IMR-90 (cell line): ENCODE results near the gene SLC6A4. TPM values are rescaled to one million over a fixed set of nuclear protein-coding genes. Genes with fewer than 3 reads are reported as not detected.

ENCODE experiments used
- ATAC-seq: fragments of 200-7000 bp; cut with Tn5 transposase; 2 replicates; pipeline ENCODE4 v1.9.1; 2020; ENCODE audit warnings: low read depth, mild to moderate bottlenecking, moderate library complexity
- BruUV-seq: library from RNA; stranded (reverse); fragments of 400-500 nt; replicated peaks from 2 replicates; lab custom pipeline; 2021; lab: Mats Ljungman, UMichigan
- CTCF ChIA-PET: fragments of 300-600 bp; formaldehyde crosslinking; extraction: SDS; loops from one replicate; lab custom pipeline; 2021; ENCODE audit warnings: antibody characterized with exemption; lab: Yijun Ruan, JAX
- POLR2A ChIA-PET: fragments of 300-600 bp; sonication (Branson Sonifier 250); formaldehyde crosslinking; loops from one replicate; lab custom pipeline; 2022; ENCODE audit warnings: antibody characterized with exemption; ENCODE audit not compliant: unreplicated experiment; lab: Charles Lee
- DNase-seq: peaks from one replicate; pipeline ENCODE4 v3.0.0; 2013
- H2AFZ ChIP-seq: replicated peaks from 2 replicates; pipeline ENCODE3; 2013; ENCODE audit warnings: low read length, mild to moderate bottlenecking; ENCODE audit not compliant: poor library complexity
- H2AK5ac ChIP-seq: 2 replicates; pipeline ENCODE4 v1.6.1; 2013; ENCODE audit warnings: low read depth, low read length, inconsistent platforms
- H2AK9ac ChIP-seq: replicated peaks from 2 replicates; pipeline ENCODE3; 2013; ENCODE audit warnings: mild to moderate bottlenecking, low read depth, low read length, moderate library complexity; ENCODE audit not compliant: poor library complexity
- H2BK120ac ChIP-seq: 2 replicates; pipeline ENCODE4 v1.6.1; 2013; ENCODE audit warnings: low read depth, low read length, inconsistent platforms
- H2BK15ac ChIP-seq: 3 replicates; pipeline ENCODE4 v1.6.1; 2013; ENCODE audit warnings: low read depth, low read length, inconsistent platforms
- H2BK20ac ChIP-seq: 2 replicates; pipeline ENCODE4 v1.6.1; 2013; ENCODE audit warnings: low read depth, mild to moderate bottlenecking, inconsistent platforms, low read length, moderate library complexity
- H2BK5ac ChIP-seq: 2 replicates; pipeline ENCODE4 v1.6.1; 2013; ENCODE audit warnings: mild to moderate bottlenecking, low read depth, low read length, inconsistent platforms; ENCODE audit not compliant: poor library complexity, severe bottlenecking
- H3K14ac ChIP-seq: replicated peaks from 2 replicates; pipeline ENCODE4 v1.6.1; 2013; ENCODE audit warnings: low read depth, low read length, inconsistent platforms
- H3K18ac ChIP-seq: 2 replicates; pipeline ENCODE4 v1.6.1; 2013; ENCODE audit warnings: low read depth, low read length, control low read depth
- H3K23ac ChIP-seq: 2 replicates; pipeline ENCODE4 v1.6.1; 2013; ENCODE audit warnings: low read depth, low read length, inconsistent platforms
- H3K27ac ChIP-seq: 2 replicates; pipeline ENCODE4 v1.5.1; 2013; ENCODE audit warnings: mild to moderate bottlenecking, control low read depth, low read length; ENCODE audit not compliant: insufficient read depth
- H3K27me3 ChIP-seq: 2 replicates; pipeline ENCODE4 v1.6.1; 2013; ENCODE audit warnings: low read length; ENCODE audit not compliant: control insufficient read depth, insufficient read depth
- H3K36me3 ChIP-seq: 2 replicates; pipeline ENCODE4 v1.6.1; 2013; ENCODE audit warnings: low read length, mixed read lengths; ENCODE audit not compliant: control insufficient read depth, insufficient read depth
- H3K4ac ChIP-seq: 2 replicates; pipeline ENCODE4 v1.6.1; 2013; ENCODE audit warnings: low read depth, low read length, inconsistent platforms
- H3K4me1 ChIP-seq: 2 replicates; pipeline ENCODE4 v1.6.1; 2013; ENCODE audit warnings: low read length, mixed read lengths; ENCODE audit not compliant: control insufficient read depth, insufficient read depth
- H3K4me2 ChIP-seq: 2 replicates; pipeline ENCODE4 v1.6.1; 2013; ENCODE audit warnings: low read depth, mild to moderate bottlenecking, control low read depth, low read length, moderate library complexity
- H3K4me3 ChIP-seq: 2 replicates; pipeline ENCODE4 v1.5.1; 2013; ENCODE audit warnings: low read depth, mild to moderate bottlenecking, control low read depth, low read length, moderate library complexity; ENCODE audit not compliant: insufficient read depth
- H3K56ac ChIP-seq: 2 replicates; pipeline ENCODE4 v1.6.1; 2013; ENCODE audit warnings: low read length, inconsistent platforms; ENCODE audit not compliant: insufficient read depth; ENCODE audit errors: extremely low read depth
- H3K79me1 ChIP-seq, 2 experiments: 2 replicates each; pipeline ENCODE4 v1.6.1; 2013; ENCODE audit warnings: low read length in 2 of 2, inconsistent platforms in 1 of 2, low read depth in 1 of 2
- H3K9ac ChIP-seq: 2 replicates; pipeline ENCODE4 v1.6.1; 2013; ENCODE audit warnings: low read depth, low read length, control low read depth
- H3K9me1 ChIP-seq: 2 replicates; pipeline ENCODE4 v1.6.1; 2013; ENCODE audit warnings: low read length, inconsistent platforms; ENCODE audit not compliant: insufficient read depth
- H3K9me3 ChIP-seq: 2 replicates; pipeline ENCODE4 v1.6.1; 2013; ENCODE audit warnings: low read length; ENCODE audit not compliant: control insufficient read depth, insufficient read depth
- H4K20me1 ChIP-seq: 2 replicates; pipeline ENCODE4 v1.6.1; 2013; ENCODE audit warnings: low read length, inconsistent platforms; ENCODE audit not compliant: insufficient read depth
- H4K5ac ChIP-seq: 2 replicates; pipeline ENCODE4 v1.6.1; 2013; ENCODE audit warnings: mild to moderate bottlenecking, low read depth, low read length, control low read depth
- H4K8ac ChIP-seq, 2 experiments: 2 replicates each; pipeline ENCODE4 v1.6.1; 2013; ENCODE audit warnings: low read depth in 2 of 2, low read length in 2 of 2, control low read depth in 1 of 2, inconsistent platforms in 1 of 2
- H4K91ac ChIP-seq: 2 replicates; pipeline ENCODE4 v1.6.1; 2013; ENCODE audit warnings: low read depth, low read length, inconsistent platforms; ENCODE audit not compliant: insufficient read depth
- MAZ ChIP-seq: IDR thresholded peaks from 2 replicates; pipeline ENCODE4 v1.6.1; 2012; ENCODE audit warnings: low read depth, mild to moderate bottlenecking, low read length, improper control_type of control experiment, moderate library complexity, borderline replicate concordance
- RCOR1 ChIP-seq: IDR thresholded peaks from 2 replicates; pipeline ENCODE4 v1.6.1; 2012; ENCODE audit warnings: mild to moderate bottlenecking, low read length, improper control_type of control experiment; ENCODE audit not compliant: insufficient replicate concordance
- RFX5 ChIP-seq: IDR thresholded peaks from 2 replicates; pipeline ENCODE4 v1.8.0; 2012; ENCODE audit warnings: low read depth, mild to moderate bottlenecking, low read length, moderate library complexity
- SMC3 ChIP-seq: fragments of 150-350 bp; IDR thresholded peaks from 2 replicates; pipeline ENCODE4 v1.6.1; 2016; ENCODE audit warnings: low read depth, mild to moderate bottlenecking, antibody characterized with exemption, low read length, moderate library complexity
- WGBS, 2 experiments: methylation state at CpG; one replicate each; pipeline versions ENCODE4 v1.1.5 to v1.1.7; 2013; ENCODE audit warnings: missing lambda C conversion rate in 2 of 2; ENCODE audit not compliant: insufficient read length in 1 of 2; ENCODE audit errors: extremely low coverage in 2 of 2; 5-methylcytosine and 5-hydroxymethylcytosine counted together
- dilution Hi-C: fragments of 300-500 bp; cut with HindIII; formaldehyde crosslinking; loops from one replicate; pipeline ENCODE4 v1.14.3; 2018; ENCODE audit warnings: low sequenced_read_pairs; ENCODE audit not compliant: unreplicated experiment
- in situ Hi-C: fragments of 300-500 bp; cut with MboI; formaldehyde crosslinking; loops from 3 replicates; pipeline ENCODE4 v1.14.3; 2019; ENCODE audit warnings: low sequenced_read_pairs, inconsistent platforms, mixed read lengths
- intact Hi-C: fragments of 100-400 bp; cut with micrococcal nuclease; formaldehyde crosslinking; loops from 2 replicates; pipeline ENCODE4 v1.10.0; 2022
- polyA plus RNA-seq, 3 experiments: library from polyadenylated mRNA; depleted of rRNA; stranded (reverse); fragments of >200 nt; gene quantifications; 2 replicates each; pipeline ENCODE4 v1.2.3, GENCODE V29; 2012; ENCODE audit warnings: low replicate concordance in 1 of 3
- total RNA-seq: library from RNA; depleted of rRNA; stranded (reverse); fragments of >200 nt; gene quantifications from 2 replicates; pipeline ENCODE4 v1.2.3, GENCODE V29; 2012

Gene SLC6A4
- total and polyA plus RNA-seq, 2 of the 4 experiments (the other 2 are of a cell fraction), result under 0.01 TPM; not detected in 1

GRCh38 chr17:30165147-30165546 lies 70.3 kb downstream of the SLC6A4 start:
- Histone ChIP-seq H3K9me3 (no peaks in the 10 kb centered on the region), H4K91ac (no peak overlapping the region), H2BK5ac (no peak overlapping the region), H3K23ac (no peak overlapping the region), H3K4me1 (no peaks in the 10 kb centered on the region; the same call in 1 of the 2 replicates), H3K4me2 (no peak overlapping the region), H3K27ac (no peak overlapping the region), H4K5ac (no peak overlapping the region), H3K9me1 (no peaks in the 10 kb centered on the region; the same call in 1 of the 2 replicates), H2BK15ac (no peak overlapping the region), H3K9ac (no peak overlapping the region), H4K20me1 (peaks cover 22% of the 10 kb centered on the region), H3K79me1 (peaks cover 16 to 30% of the 10 kb centered on the region in 2 experiments), H4K8ac (no peak overlapping the region), H2BK120ac (no peak overlapping the region), H3K4me3 (no peak overlapping the region), H3K56ac (no peak overlapping the region), H3K36me3 (0 out of 2 replicates have a peak, but pooled peaks cover 3% of the 10 kb centered on the region), H2AFZ (no peak overlapping the region), H2AK5ac (no peak overlapping the region), H3K14ac (no peak overlapping the region), H2AK9ac (no peak overlapping the region), H3K18ac (no peak overlapping the region), H2BK20ac (no peak overlapping the region), H3K27me3 (no peaks in the 10 kb centered on the region), H3K4ac (no peak overlapping the region)
- DNase-seq (no peak), ATAC-seq (no peak)
- no TSS peak for BruUV-seq
- in situ Hi-C loops, result no loop called here
- WGBS, 2 experiments, result no CpG with 5 or more reads among the region's 3 CpGs
- intact Hi-C loops, result no loop called here
- ChIA-PET CTCF (no interaction called here), POLR2A (no interaction called here)
- no peak for TF ChIP-seq MAZ
- TF ChIP-seq SMC3, result no peak
- no peak for TF ChIP-seq RCOR1
- TF ChIP-seq RFX5, result no peak
- dilution Hi-C loops, result no loop called here
